ENCODE measurements around the gene UBR2.

The UBR2 gene

GRCh38 chr6:42704251-42704936 is 140.6 kb downstream of the UBR2 start:
- no peaks in the 10 kb centered on the region for H3K27me3 ChIP-seq (ENCODE audit: control insufficient read depth, insufficient read depth, low read length)
- H3K4me3 ChIP-seq (ENCODE audit: low read length) = no peak overlapping the region
- peaks cover 7% of the 10 kb centered on the region for H3K4me1 ChIP-seq (ENCODE audit: control insufficient read depth, insufficient read depth, low read length)
- H3K9me3 ChIP-seq (ENCODE audit: control insufficient read depth, low read length) = no peaks in the 10 kb centered on the region
- H3K36me3 ChIP-seq (ENCODE audit: control insufficient read depth, insufficient read depth, low read length) = no peaks in the 10 kb centered on the region
- H3K9ac ChIP-seq (ENCODE audit: low read length) = no peak overlapping the region

GRCh38 chr6:42704937-42705374 is 141.1 kb downstream of the UBR2 start:
- peaks cover 7% of the 10 kb centered on the region for H3K4me1 ChIP-seq (ENCODE audit: control insufficient read depth, insufficient read depth, low read length)
- no peak overlapping the region for H3K9ac ChIP-seq (ENCODE audit: low read length)
- no peak overlapping the region for H3K4me3 ChIP-seq (ENCODE audit: low read length)
- H3K9me3 ChIP-seq (ENCODE audit: control insufficient read depth, low read length) = no peaks in the 10 kb centered on the region
- H3K36me3 ChIP-seq (ENCODE audit: control insufficient read depth, insufficient read depth, low read length) = no peaks in the 10 kb centered on the region
- no peaks in the 10 kb centered on the region for H3K27me3 ChIP-seq (ENCODE audit: control insufficient read depth, insufficient read depth, low read length)

GRCh38 chr6:42707595-42707994 is 143.8 kb downstream of the UBR2 start:
- H3K4me3 ChIP-seq (ENCODE audit: low read length) = no peak overlapping the region
- H3K9me3 ChIP-seq (ENCODE audit: control insufficient read depth, low read length) = no peaks in the 10 kb centered on the region
- no peaks in the 10 kb centered on the region for H3K27me3 ChIP-seq (ENCODE audit: control insufficient read depth, insufficient read depth, low read length)
- H3K36me3 ChIP-seq (ENCODE audit: control insufficient read depth, insufficient read depth, low read length) = no peaks in the 10 kb centered on the region
- H3K9ac ChIP-seq (ENCODE audit: low read length) = no peak overlapping the region
- H3K4me1 ChIP-seq (ENCODE audit: control insufficient read depth, insufficient read depth, low read length) = peaks cover 7% of the 10 kb centered on the region

GRCh38 chr6:42708096-42708495 is 144.3 kb downstream of the UBR2 start:
- no peaks in the 10 kb centered on the region for H3K9me3 ChIP-seq (ENCODE audit: control insufficient read depth, low read length)
- no peak overlapping the region for H3K9ac ChIP-seq (ENCODE audit: low read length)
- H3K36me3 ChIP-seq (ENCODE audit: control insufficient read depth, insufficient read depth, low read length) = no peaks in the 10 kb centered on the region
- H3K4me3 ChIP-seq (ENCODE audit: low read length) = no peak overlapping the region
- no peaks in the 10 kb centered on the region for H3K27me3 ChIP-seq (ENCODE audit: control insufficient read depth, insufficient read depth, low read length)
- peaks cover 7% of the 10 kb centered on the region for H3K4me1 ChIP-seq (ENCODE audit: control insufficient read depth, insufficient read depth, low read length)

GRCh38 chr6:42709871-42710270 is 146.0 kb downstream of the UBR2 start:
- Histone ChIP-seq H3K27me3 (ENCODE audit: control insufficient read depth, insufficient read depth, low read length) (no peaks in the 10 kb centered on the region), H3K9ac (ENCODE audit: low read length) (no peak overlapping the region), H3K36me3 (ENCODE audit: control insufficient read depth, insufficient read depth, low read length) (no peaks in the 10 kb centered on the region), H3K4me3 (ENCODE audit: low read length) (no peak overlapping the region), H3K9me3 (ENCODE audit: control insufficient read depth, low read length) (no peaks in the 10 kb centered on the region), H3K4me1 (ENCODE audit: control insufficient read depth, insufficient read depth, low read length) (peaks cover 4% of the 10 kb centered on the region)

- no peaks in the 10 kb centered on the region for H3K36me3 ChIP-seq (ENCODE audit: control insufficient read depth, insufficient read depth, low read length)
- H3K9ac ChIP-seq (ENCODE audit: low read length) = no peak overlapping the region
- no peak overlapping the region for H3K4me3 ChIP-seq (ENCODE audit: low read length)
- H3K4me1 ChIP-seq (ENCODE audit: control insufficient read depth, insufficient read depth, low read length) = no peaks in the 10 kb centered on the region
- H3K9me3 ChIP-seq (ENCODE audit: control insufficient read depth, low read length) = no peaks in the 10 kb centered on the region
- H3K27me3 ChIP-seq (ENCODE audit: control insufficient read depth, insufficient read depth, low read length) = no peaks in the 10 kb centered on the region
Observed at GRCh38 chr6:42710316-42710715, 146.5 kb downstream of the UBR2 start.

GRCh38 chr6:42711930-42712329 is 148.1 kb downstream of the UBR2 start:
- no peaks in the 10 kb centered on the region for H3K4me1 ChIP-seq (ENCODE audit: control insufficient read depth, insufficient read depth, low read length)
- no peak overlapping the region for H3K4me3 ChIP-seq (ENCODE audit: low read length)
- no peaks in the 10 kb centered on the region for H3K27me3 ChIP-seq (ENCODE audit: control insufficient read depth, insufficient read depth, low read length)
- H3K36me3 ChIP-seq (ENCODE audit: control insufficient read depth, insufficient read depth, low read length) = no peaks in the 10 kb centered on the region
- H3K9ac ChIP-seq (ENCODE audit: low read length) = no peak overlapping the region
- H3K9me3 ChIP-seq (ENCODE audit: control insufficient read depth, low read length) = no peaks in the 10 kb centered on the region

GRCh38 chr6:42714098-42714761 is 150.4 kb downstream of the UBR2 start:
- Histone ChIP-seq H3K27me3 (ENCODE audit: control insufficient read depth, insufficient read depth, low read length) (no peaks in the 10 kb centered on the region), H3K9ac (ENCODE audit: low read length) (no peak overlapping the region), H3K36me3 (ENCODE audit: control insufficient read depth, insufficient read depth, low read length) (no peaks in the 10 kb centered on the region), H3K4me3 (ENCODE audit: low read length) (no peak overlapping the region), H3K4me1 (ENCODE audit: control insufficient read depth, insufficient read depth, low read length) (no peaks in the 10 kb centered on the region), H3K9me3 (ENCODE audit: control insufficient read depth, low read length) (no peaks in the 10 kb centered on the region)

GRCh38 chr6:42715871-42716270 is 152.0 kb downstream of the UBR2 start:
- Histone ChIP-seq H3K27me3 (ENCODE audit: control insufficient read depth, insufficient read depth, low read length) (no peaks in the 10 kb centered on the region), H3K9me3 (ENCODE audit: control insufficient read depth, low read length) (no peaks in the 10 kb centered on the region), H3K9ac (ENCODE audit: low read length) (no peak overlapping the region), H3K4me1 (ENCODE audit: control insufficient read depth, insufficient read depth, low read length) (no peaks in the 10 kb centered on the region), H3K36me3 (ENCODE audit: control insufficient read depth, insufficient read depth, low read length) (no peaks in the 10 kb centered on the region), H3K4me3 (ENCODE audit: low read length) (no peak overlapping the region)

- H3K4me1 ChIP-seq (ENCODE audit: control insufficient read depth, insufficient read depth, low read length) = no peaks in the 10 kb centered on the region
- no peaks in the 10 kb centered on the region for H3K9me3 ChIP-seq (ENCODE audit: control insufficient read depth, low read length)
- no peaks in the 10 kb centered on the region for H3K27me3 ChIP-seq (ENCODE audit: control insufficient read depth, insufficient read depth, low read length)
- no peaks in the 10 kb centered on the region for H3K36me3 ChIP-seq (ENCODE audit: control insufficient read depth, insufficient read depth, low read length)
- H3K9ac ChIP-seq (ENCODE audit: low read length) = no peak overlapping the region
- H3K4me3 ChIP-seq (ENCODE audit: low read length) = no peak overlapping the region
Observed at GRCh38 chr6:42720739-42721138, 156.9 kb downstream of the UBR2 start.

- H3K27me3 ChIP-seq (ENCODE audit: control insufficient read depth, insufficient read depth, low read length) = no peaks in the 10 kb centered on the region
- no peaks in the 10 kb centered on the region for H3K36me3 ChIP-seq (ENCODE audit: control insufficient read depth, insufficient read depth, low read length)
- H3K4me3 ChIP-seq (ENCODE audit: low read length) = no peak within 1 kb of the TSS
- H3K4me1 ChIP-seq (ENCODE audit: control insufficient read depth, insufficient read depth, low read length) = peaks cover 9% of the 10 kb centered on the region
- H3K9me3 ChIP-seq (ENCODE audit: control insufficient read depth, low read length) = no peaks in the 10 kb centered on the region
- no peak within 1 kb of the TSS for H3K9ac ChIP-seq (ENCODE audit: low read length)
Observed at GRCh38 chr6:42722497-42722896, 158.7 kb downstream of the UBR2 start, which contains the start of gene PRPH2. PRPH2 (minus strand) TSS chr6:42722597; CDS start chr6:42722334, 263 bp downstream.

- Histone ChIP-seq H3K9ac (ENCODE audit: low read length) (no peak overlapping the region), H3K9me3 (ENCODE audit: control insufficient read depth, low read length) (no peaks in the 10 kb centered on the region), H3K4me1 (ENCODE audit: control insufficient read depth, insufficient read depth, low read length) (peaks cover 9% of the 10 kb centered on the region), H3K36me3 (ENCODE audit: control insufficient read depth, insufficient read depth, low read length) (no peaks in the 10 kb centered on the region), H3K27me3 (ENCODE audit: control insufficient read depth, insufficient read depth, low read length) (no peaks in the 10 kb centered on the region), H3K4me3 (ENCODE audit: low read length) (no peak overlapping the region)
Observed at GRCh38 chr6:42724825-42725224, 161.0 kb downstream of the UBR2 start.
